ENCODE data around the gene CALM1. TPM values are rescaled to one million over a fixed set of nuclear protein-coding genes. Genes with fewer than 3 reads are reported as not detected.

CALM1 gene
- total RNA-seq, 1 experiment from 2014 or later, result 373 TPM

GRCh38 chr14:90412058-90412457 lies 15.2 kb downstream of the CALM1 start (continued):
- TF ChIP-seq PREB (CRISPR knock-in tag; IDR thresholded peaks at IDR 0.05; ENCODE audit: borderline replicate concordance) (no peak), ZNF512 (CRISPR knock-in tag; IDR thresholded peaks at IDR 0.05; ENCODE audit: borderline replicate concordance) (no peak), RELA (CRISPR knock-in tag; IDR thresholded peaks at IDR 0.05; ENCODE audit: borderline replicate concordance) (no peak), FOXP1 (CRISPR knock-in tag; IDR thresholded peaks at IDR 0.05; ENCODE audit: borderline replicate concordance) (no peak), HMGA2 (CRISPR knock-in tag; IDR thresholded peaks at IDR 0.05) (no peak; the same call in none of the 2 replicates), ZNF425 (CRISPR knock-in tag; conservative IDR thresholded peaks at IDR 0.05) (no peak)

GRCh38 chr14:90416720-90417119 lies 19.9 kb downstream of the CALM1 start:
- TF ChIP-seq ZNF281 (CRISPR knock-in tag; IDR thresholded peaks at IDR 0.05) (no peak), ELF4 (CRISPR knock-in tag; IDR thresholded peaks at IDR 0.05; ENCODE audit: low read depth) (no peak)
- H3K4me1 Mint-ChIP-seq, result no peaks in the 10 kb centered on the region
- no peak overlapping the region for H3K27ac Mint-ChIP-seq
- ATAC-seq (no peak), DNase-seq (ENCODE audit: low spot score) (no peak)
- H3K4me3 Mint-ChIP-seq, result no peak overlapping the region
- no peaks in the 10 kb centered on the region for H3K27me3 Mint-ChIP-seq (ENCODE audit: low read depth)
- CTCF ChIA-PET, result interaction anchor here (1.3 to 2.1 kb wide), 2 partner anchors 17 to 282 kb away, joined by 3 to 6 read pairs; no protein-coding TSS in a partner anchor
- H3K36me3 Mint-ChIP-seq, result no peaks in the 10 kb centered on the region
- peaks cover 7% of the 10 kb centered on the region for H3K9me3 Mint-ChIP-seq
- POLR2A ChIA-PET, result interaction anchor here (1.0 kb wide), 1 partner anchor 10 kb away, joined by 3 read pairs; no protein-coding TSS in a partner anchor

- no peaks in the 10 kb centered on the region; the same call in 1 of the 2 replicates for H3K4me1 Mint-ChIP-seq
- no peak overlapping the region for H3K4me3 Mint-ChIP-seq
- H3K27ac Mint-ChIP-seq, result no peak overlapping the region
- ChIA-PET POLR2A (no interaction called here), CTCF (interaction anchor here (0.5 kb wide), 1 partner anchor 755 kb away, joined by 3 read pairs; no protein-coding TSS in a partner anchor)
- no peaks in the 10 kb centered on the region for H3K27me3 Mint-ChIP-seq (ENCODE audit: low read depth)
- H3K9me3 Mint-ChIP-seq, result peaks cover 7% of the 10 kb centered on the region
- no peak for ATAC-seq
- H3K36me3 Mint-ChIP-seq, result no peaks in the 10 kb centered on the region
- DNase-seq (ENCODE audit: low spot score), result no peak
- TF ChIP-seq ZSCAN18 (CRISPR knock-in tag; IDR thresholded peaks at IDR 0.05) (no peak), NR2C2 (CRISPR knock-in tag; IDR thresholded peaks at IDR 0.05) (no peak), FOXK1 (CRISPR knock-in tag; IDR thresholded peaks at IDR 0.05) (no peak), FOXP4 (CRISPR knock-in tag; IDR thresholded peaks at IDR 0.05) (no peak), ZNF138 (CRISPR knock-in tag; conservative IDR thresholded peaks at IDR 0.05) (no peak), HMGA2 (CRISPR knock-in tag; IDR thresholded peaks at IDR 0.05) (no peak), ATF3 (CRISPR knock-in tag; conservative IDR thresholded peaks at IDR 0.05) (no peak), NFYB (CRISPR knock-in tag; conservative IDR thresholded peaks at IDR 0.05; ENCODE audit: low read depth) (no peak), TCF7 (CRISPR knock-in tag; IDR thresholded peaks at IDR 0.05; ENCODE audit: low read depth) (no peak), JAZF1 (CRISPR knock-in tag; IDR thresholded peaks at IDR 0.05) (no peak), TEAD1 (CRISPR knock-in tag; IDR thresholded peaks at IDR 0.05) (no peak)
These were observed 21.2 kb downstream of the CALM1 start for GRCh38 chr14:90418053-90418452.
